ENCODE data around the gene HSPB7. TPM values are rescaled to one million over a fixed set of nuclear protein-coding genes. Genes with fewer than 3 reads are reported as not detected.

Gene HSPB7
- total RNA-seq, 1 experiment from 2014 or later: not detected

- Mint-ChIP-seq H3K27me3 (ENCODE audit: insufficient read depth, unreplicated experiment) (no peaks in the 10 kb centered on the region), H3K27ac (ENCODE audit: unreplicated experiment) (no peak overlapping the region), H3K36me3 (ENCODE audit: insufficient read depth, unreplicated experiment) (no peaks in the 10 kb centered on the region), H3K9me3 (ENCODE audit: unreplicated experiment) (no peaks in the 10 kb centered on the region), H3K4me1 (ENCODE audit: low read depth, unreplicated experiment) (no peaks in the 10 kb centered on the region), H3K4me3 (ENCODE audit: unreplicated experiment) (no peak overlapping the region)
- TF ChIP-seq CTCF (IDR thresholded peaks at IDR 0.05; ENCODE audit: insufficient read depth in 1 of 2, low read depth in 1 of 2, low read length in 1 of 2, severe bottlenecking in 1 of 2, unreplicated experiment in 1 of 2): peak; percentile 87 to 91
- DNase-seq: peak; percentile 77 to 82
- Histone ChIP-seq H3K36me3 (ENCODE audit: control insufficient read depth, insufficient read depth, low read length) (no peaks in the 10 kb centered on the region), H3K4me3 (ENCODE audit: low read depth, low read length) (no peak overlapping the region), H3K9me3 (no peaks in the 10 kb centered on the region), H3K4me1 (no peaks in the 10 kb centered on the region), H3K27me3 (replicated peaks; ENCODE audit: control insufficient read depth, insufficient read depth, low read length) (no peaks in the 10 kb centered on the region)
- CTCF ChIA-PET: interaction anchor here (1.1 kb wide), 1 partner anchor 29 kb away, joined by 3 read pairs; no protein-coding TSS in a partner anchor
- BruUV-seq (replicated peaks): no TSS peak
- POLR2A ChIA-PET: no interaction called here
- intact Hi-C loops (cut with micrococcal nuclease; ENCODE audit: unreplicated experiment): loop anchor here (1.0 to 2.0 kb wide), 2 partner anchors 24 to 47 kb away; no protein-coding TSS in a partner anchor
These were observed 8.8 kb downstream of the HSPB7 start for GRCh38 chr1:16009030-16009460.

GRCh38 chr1:16007671-16008341, 10.0 kb downstream of the HSPB7 start:
- POLR2A ChIA-PET: no interaction called here
- no peak for DNase-seq
- H3K4me1 Mint-ChIP-seq (ENCODE audit: low read depth, unreplicated experiment): no peaks in the 10 kb centered on the region
- intact Hi-C loops (cut with micrococcal nuclease; ENCODE audit: unreplicated experiment): loop anchor here (2.0 kb wide), 1 partner anchor 25 kb away; no protein-coding TSS in a partner anchor
- Histone ChIP-seq H3K9me3 (no peaks in the 10 kb centered on the region), H3K4me3 (ENCODE audit: low read depth, low read length) (no peak overlapping the region), H3K36me3 (ENCODE audit: control insufficient read depth, insufficient read depth, low read length) (no peaks in the 10 kb centered on the region), H3K27me3 (replicated peaks; ENCODE audit: control insufficient read depth, insufficient read depth, low read length) (no peaks in the 10 kb centered on the region), H3K4me1 (no peaks in the 10 kb centered on the region)
- H3K36me3 Mint-ChIP-seq (ENCODE audit: insufficient read depth, unreplicated experiment): no peaks in the 10 kb centered on the region
- H3K27me3 Mint-ChIP-seq (ENCODE audit: insufficient read depth, unreplicated experiment): no peaks in the 10 kb centered on the region
- no peak overlapping the region for H3K27ac Mint-ChIP-seq (ENCODE audit: unreplicated experiment)
- CTCF ChIA-PET: interaction anchor here (0.6 kb wide), 1 partner anchor 20 kb away, joined by 3 read pairs; no protein-coding TSS in a partner anchor
- TF ChIP-seq CTCF (IDR thresholded peaks at IDR 0.05; ENCODE audit: insufficient read depth in 1 of 2, low read depth in 1 of 2, low read length in 1 of 2, severe bottlenecking in 1 of 2, unreplicated experiment in 1 of 2): no peak
- H3K9me3 Mint-ChIP-seq (ENCODE audit: unreplicated experiment): no peaks in the 10 kb centered on the region
- BruUV-seq (replicated peaks): no TSS peak
- H3K4me3 Mint-ChIP-seq (ENCODE audit: unreplicated experiment): no peak overlapping the region

GRCh38 chr1:16006552-16007485, 11.0 kb downstream of the HSPB7 start:
- Mint-ChIP-seq H3K36me3 (ENCODE audit: insufficient read depth, unreplicated experiment) (no peaks in the 10 kb centered on the region), H3K9me3 (ENCODE audit: unreplicated experiment) (no peaks in the 10 kb centered on the region), H3K27me3 (ENCODE audit: insufficient read depth, unreplicated experiment) (no peaks in the 10 kb centered on the region), H3K27ac (ENCODE audit: unreplicated experiment) (no peak overlapping the region), H3K4me1 (ENCODE audit: low read depth, unreplicated experiment) (no peaks in the 10 kb centered on the region), H3K4me3 (ENCODE audit: unreplicated experiment) (no peak overlapping the region)
- ChIA-PET POLR2A (no interaction called here), CTCF (no interaction called here)
- H3K4me3 ChIP-seq (ENCODE audit: low read depth, low read length): no peak overlapping the region
- no peaks in the 10 kb centered on the region for H3K27me3 ChIP-seq (replicated peaks; ENCODE audit: control insufficient read depth, insufficient read depth, low read length)
- H3K4me1 ChIP-seq: no peaks in the 10 kb centered on the region
- BruUV-seq (replicated peaks): no TSS peak
- H3K36me3 ChIP-seq (ENCODE audit: control insufficient read depth, insufficient read depth, low read length): no peaks in the 10 kb centered on the region
- no peaks in the 10 kb centered on the region for H3K9me3 ChIP-seq
- no peak for DNase-seq
- no peak for TF ChIP-seq CTCF (IDR thresholded peaks at IDR 0.05; ENCODE audit: insufficient read depth in 1 of 2, low read depth in 1 of 2, low read length in 1 of 2, severe bottlenecking in 1 of 2, unreplicated experiment in 1 of 2)
- intact Hi-C loops (cut with micrococcal nuclease; ENCODE audit: unreplicated experiment): no loop called here
